ENCODE data around the gene WDR17. TPM values are rescaled to one million over a fixed set of nuclear protein-coding genes. Genes with fewer than 3 reads are reported as not detected.

Gene WDR17
- polyA plus RNA-seq, 1 experiment, result 1.2 TPM

DNA sequence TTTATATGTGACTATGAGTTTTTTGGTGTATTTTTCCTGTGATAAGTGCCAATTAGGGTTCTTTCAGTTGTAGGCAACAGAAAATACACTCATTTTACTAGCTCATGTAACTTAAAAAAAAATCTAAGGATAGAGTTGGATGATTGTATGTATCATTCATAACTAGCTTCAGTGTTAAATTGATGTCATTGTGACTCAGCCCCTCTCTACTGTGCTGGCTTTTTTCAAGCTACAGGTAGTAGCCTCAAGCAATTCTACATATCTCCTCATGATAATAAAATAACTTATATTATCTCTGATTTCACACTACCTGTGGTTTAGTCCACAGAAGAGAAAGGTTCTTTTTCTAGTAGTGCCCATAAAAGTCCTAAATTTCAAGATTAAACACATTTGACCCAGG lies 11.9 kb downstream of the WDR17 start:
- no peaks in the 10 kb centered on the region for H3K27me3 ChIP-seq (ENCODE audit: control insufficient read depth, insufficient read depth, low read length)
- DNase-seq (ENCODE audit: low read depth, low spot score), result no peak
- POLR2A ChIA-PET, result no interaction called here
- no peaks in the 10 kb centered on the region for H3K9me3 ChIP-seq (ENCODE audit: control insufficient read depth, insufficient read depth, low read length)
- no peak overlapping the region for H3K4me3 ChIP-seq (ENCODE audit: low read depth, low read length)
- TF ChIP-seq, protein P1, sequence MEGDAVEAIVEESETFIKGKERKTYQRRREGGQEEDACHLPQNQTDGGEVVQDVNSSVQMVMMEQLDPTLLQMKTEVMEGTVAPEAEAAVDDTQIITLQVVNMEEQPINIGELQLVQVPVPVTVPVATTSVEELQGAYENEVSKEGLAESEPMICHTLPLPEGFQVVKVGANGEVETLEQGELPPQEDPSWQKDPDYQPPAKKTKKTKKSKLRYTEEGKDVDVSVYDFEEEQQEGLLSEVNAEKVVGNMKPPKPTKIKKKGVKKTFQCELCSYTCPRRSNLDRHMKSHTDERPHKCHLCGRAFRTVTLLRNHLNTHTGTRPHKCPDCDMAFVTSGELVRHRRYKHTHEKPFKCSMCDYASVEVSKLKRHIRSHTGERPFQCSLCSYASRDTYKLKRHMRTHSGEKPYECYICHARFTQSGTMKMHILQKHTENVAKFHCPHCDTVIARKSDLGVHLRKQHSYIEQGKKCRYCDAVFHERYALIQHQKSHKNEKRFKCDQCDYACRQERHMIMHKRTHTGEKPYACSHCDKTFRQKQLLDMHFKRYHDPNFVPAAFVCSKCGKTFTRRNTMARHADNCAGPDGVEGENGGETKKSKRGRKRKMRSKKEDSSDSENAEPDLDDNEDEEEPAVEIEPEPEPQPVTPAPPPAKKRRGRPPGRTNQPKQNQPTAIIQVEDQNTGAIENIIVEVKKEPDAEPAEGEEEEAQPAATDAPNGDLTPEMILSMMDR (IDR thresholded peaks at IDR 0.05; ENCODE audit: low read depth, low read length), result no peak
- no peak overlapping the region for H3K27ac ChIP-seq (ENCODE audit: low read depth, low read length)
- CTCF ChIA-PET, result no interaction called here

DNA sequence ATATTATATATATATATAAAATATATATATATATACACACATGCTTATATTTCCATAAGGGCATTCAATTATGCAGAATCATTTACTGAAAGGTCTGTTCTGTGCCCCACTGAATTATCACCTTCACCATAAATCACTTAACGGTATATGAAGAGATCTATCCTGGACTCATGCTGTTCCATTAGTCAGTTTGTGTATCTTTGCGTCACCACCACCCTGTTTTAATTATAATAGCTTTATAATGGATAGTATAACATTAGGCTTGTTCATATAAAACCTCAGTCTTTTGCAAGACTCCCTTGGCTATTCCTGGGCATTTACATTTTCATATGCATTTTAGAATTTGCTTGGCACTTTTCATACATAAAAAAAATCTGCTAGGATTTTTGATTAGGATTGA lies 19.1 kb downstream of the WDR17 start:
- TF ChIP-seq, protein P1 (IDR thresholded peaks at IDR 0.05; ENCODE audit: low read depth, low read length), result no peak
- ChIA-PET CTCF (interaction anchor here (0.6 to 1.0 kb wide), 2 partner anchors 51 to 256 kb away, joined by 3 read pairs; no protein-coding TSS in a partner anchor), POLR2A (no interaction called here)
- Histone ChIP-seq H3K27ac (ENCODE audit: low read depth, low read length) (no peak overlapping the region), H3K9me3 (ENCODE audit: control insufficient read depth, insufficient read depth, low read length) (no peaks in the 10 kb centered on the region), H3K4me3 (ENCODE audit: low read depth, low read length) (no peak overlapping the region), H3K27me3 (ENCODE audit: control insufficient read depth, insufficient read depth, low read length) (no peaks in the 10 kb centered on the region)
- DNase-seq (ENCODE audit: low read depth, low spot score), result no peak

DNA sequence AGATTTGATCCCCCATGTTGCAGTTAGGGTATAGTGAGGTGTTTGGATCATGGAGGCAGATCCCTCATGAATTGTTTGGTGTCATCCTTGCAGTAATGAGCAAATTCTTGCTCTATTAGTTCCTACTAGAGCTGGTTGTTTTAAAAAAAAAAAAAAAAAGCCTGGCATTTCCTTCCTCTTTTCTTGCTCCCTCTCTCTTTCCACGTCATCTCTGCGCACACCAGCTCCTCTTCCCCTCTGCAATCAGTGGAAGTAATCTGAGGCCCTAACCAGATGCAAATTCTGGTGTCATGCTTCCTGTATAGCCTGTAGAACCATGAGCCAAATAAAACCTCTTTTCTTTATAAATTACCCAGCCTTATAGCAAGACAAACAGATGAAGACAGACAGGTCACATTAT lies 24.5 kb downstream of the WDR17 start:
- Histone ChIP-seq H3K27me3 (ENCODE audit: control insufficient read depth, insufficient read depth, low read length) (no peaks in the 10 kb centered on the region), H3K4me3 (ENCODE audit: low read depth, low read length) (no peak overlapping the region), H3K9me3 (ENCODE audit: control insufficient read depth, insufficient read depth, low read length) (no peaks in the 10 kb centered on the region), H3K27ac (ENCODE audit: low read depth, low read length) (no peak overlapping the region)
- TF ChIP-seq, protein P1 (IDR thresholded peaks at IDR 0.05; ENCODE audit: low read depth, low read length), result no peak
- ChIA-PET POLR2A (no interaction called here), CTCF (no interaction called here)
- DNase-seq (ENCODE audit: low read depth, low spot score), result no peak

DNA sequence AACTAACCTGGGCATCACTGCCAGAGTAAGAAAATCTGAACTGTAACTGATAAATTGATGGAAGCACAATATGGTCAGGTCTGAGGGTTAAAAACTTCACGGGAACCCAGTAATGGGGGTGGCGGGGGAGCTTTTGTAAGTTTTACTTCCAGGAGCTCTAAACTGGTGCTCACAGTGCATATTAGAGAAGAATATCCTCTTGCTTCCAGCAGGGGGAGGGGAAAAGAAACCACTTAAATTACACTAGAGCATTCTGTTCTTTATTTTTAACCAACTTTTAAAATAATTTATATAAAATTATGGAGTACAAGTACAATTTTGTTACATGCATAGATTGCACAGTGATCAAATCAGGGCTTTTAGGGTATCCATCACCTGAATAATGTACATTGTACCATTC lies 33.7 kb downstream of the WDR17 start:
- Histone ChIP-seq H3K4me3 (ENCODE audit: low read depth, low read length) (no peak overlapping the region), H3K27ac (ENCODE audit: low read depth, low read length) (no peak overlapping the region), H3K27me3 (ENCODE audit: control insufficient read depth, insufficient read depth, low read length) (no peaks in the 10 kb centered on the region), H3K9me3 (ENCODE audit: control insufficient read depth, insufficient read depth, low read length) (no peaks in the 10 kb centered on the region)
- DNase-seq (ENCODE audit: low read depth, low spot score), result no peak
- CTCF ChIA-PET, result interaction anchor here (0.6 to 2.5 kb wide), 4 partner anchors 177 to 241 kb away, joined by 3 to 13 read pairs (median 4); no protein-coding TSS in a partner anchor
- POLR2A ChIA-PET, result no interaction called here
- TF ChIP-seq, protein P1 (IDR thresholded peaks at IDR 0.05; ENCODE audit: low read depth, low read length), result peak; percentile 37

DNA sequence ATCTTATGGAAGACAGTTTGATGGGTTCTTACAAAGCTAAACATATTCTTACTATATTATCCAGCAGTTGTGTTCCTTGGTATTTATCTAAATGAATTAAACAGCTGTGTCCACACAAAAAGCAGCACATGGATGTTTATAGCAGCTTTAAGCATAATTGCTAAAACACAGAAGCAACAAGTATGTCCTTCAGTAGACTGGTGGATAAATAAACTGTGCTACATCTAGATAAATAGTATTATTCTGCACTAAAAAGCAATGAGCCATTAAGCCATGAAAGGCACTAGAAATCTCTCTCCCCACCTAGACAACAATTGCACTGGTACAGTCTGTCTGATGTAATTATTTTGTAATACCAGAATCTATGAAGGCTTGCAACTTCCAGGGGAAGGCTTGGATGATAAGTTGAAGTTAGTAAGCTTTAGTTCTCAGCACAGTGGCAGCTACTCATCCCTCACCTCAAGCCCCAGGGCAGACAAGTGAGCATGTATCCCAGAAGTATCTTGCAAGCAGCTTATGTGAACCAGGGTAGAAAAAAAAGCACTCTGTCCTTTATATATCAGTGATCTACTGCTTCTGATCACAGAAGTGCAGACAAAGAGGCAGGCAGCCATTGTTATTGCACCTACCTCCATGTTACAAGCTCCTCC lies 36.9 kb downstream of the WDR17 start:
- Histone ChIP-seq H3K9me3 (ENCODE audit: control insufficient read depth, insufficient read depth, low read length) (no peaks in the 10 kb centered on the region), H3K27ac (ENCODE audit: low read depth, low read length) (no peak overlapping the region), H3K4me3 (ENCODE audit: low read depth, low read length) (no peak overlapping the region), H3K27me3 (ENCODE audit: control insufficient read depth, insufficient read depth, low read length) (no peaks in the 10 kb centered on the region)
- TF ChIP-seq, protein P1 (IDR thresholded peaks at IDR 0.05; ENCODE audit: low read depth, low read length), result no peak
- DNase-seq (ENCODE audit: low read depth, low spot score), result no peak
- ChIA-PET POLR2A (no interaction called here), CTCF (interaction anchor here (1.2 to 1.4 kb wide), 2 partner anchors 14 to 238 kb away, joined by 3 to 6 read pairs; no protein-coding TSS in a partner anchor)

Measured in AG04450 (cell line).